Common myeloid progenitor, CD34-positive (primary cell): ENCODE results near the gene ADAM29. TPM values are rescaled to one million over a fixed set of nuclear protein-coding genes. Genes with fewer than 3 reads are reported as not detected.
"Not testable (repeated sequence)": the region's sequence is repeated elsewhere in the genome, so short reads cannot be mapped to it uniquely, and the experiment has no call there.

Source experiments
- CTCF ChIA-PET: fragments of 350-600 bp; sonication (Branson Sonifier 250); formaldehyde crosslinking; loops from one replicate; lab custom pipeline; 2021; ENCODE audit warnings: antibody characterized with exemption; lab: Charles Lee
- POLR2A ChIA-PET: fragments of 350-600 bp; sonication (Branson Sonifier 250); formaldehyde crosslinking; loops from one replicate; lab custom pipeline; 2021; ENCODE audit warnings: antibody characterized with exemption; lab: Charles Lee
- DNase-seq, 3 donors: peaks; one replicate each; pipeline versions ENCODE4 v3.0.0 to v3.0.0-alpha.2; 2013
- H3K27ac ChIP-seq, 2 experiments: 1 replicate in 1 of 2; 2 replicates in 1 of 2; pipeline ENCODE4 v1.7.0; 2013; ENCODE audit warnings: inconsistent platforms in 2 of 2, low read length in 2 of 2, mild to moderate bottlenecking in 2 of 2, low read depth in 1 of 2, moderate library complexity in 1 of 2; ENCODE audit not compliant: severe bottlenecking in 2 of 2, insufficient read depth in 1 of 2, poor library complexity in 1 of 2
- H3K27me3 ChIP-seq, 5 experiments: replicated peaks in 2 of 5; 1 replicate in 3 of 5; 2 replicates in 2 of 5; pipeline versions ENCODE4 v1.6.1 to v1.7.0; 2013; ENCODE audit warnings: low read length in 4 of 5, mild to moderate bottlenecking in 2 of 5, moderate library complexity in 2 of 5, inconsistent platforms in 1 of 5; ENCODE audit not compliant: insufficient read depth in 5 of 5, control insufficient read depth in 4 of 5
- H3K36me3 ChIP-seq, 4 experiments: 1 replicate in 2 of 4; 2 replicates in 2 of 4; pipeline versions ENCODE4 v1.6.1 to v1.7.0; 2013; ENCODE audit warnings: low read length in 3 of 4, control low read depth in 1 of 4, mild to moderate bottlenecking in 1 of 4; ENCODE audit not compliant: control insufficient read depth in 4 of 4, insufficient read depth in 4 of 4
- H3K4me1 ChIP-seq, 4 experiments: 1 replicate in 3 of 4; 2 replicates in 1 of 4; pipeline versions ENCODE4 v1.6.1 to v1.7.1; 2013; ENCODE audit warnings: low read length in 3 of 4, mild to moderate bottlenecking in 3 of 4, control low read depth in 1 of 4, inconsistent platforms in 1 of 4, moderate library complexity in 1 of 4; ENCODE audit not compliant: control insufficient read depth in 4 of 4, insufficient read depth in 4 of 4; ENCODE audit errors: control extremely low read depth in 1 of 4
- H3K4me3 ChIP-seq, 7 experiments: 1 replicate in 4 of 7; 2 replicates in 3 of 7; pipeline versions ENCODE4 v1.5.1 to v1.7.0; 2013; ENCODE audit warnings: mild to moderate bottlenecking in 7 of 7, low read length in 6 of 7, moderate library complexity in 6 of 7, inconsistent platforms in 2 of 7, low read depth in 2 of 7, control low read depth in 1 of 7; ENCODE audit not compliant: insufficient read depth in 4 of 7, control insufficient read depth in 1 of 7; ENCODE audit errors: extremely low read depth in 1 of 7
- H3K9me3 ChIP-seq, 5 experiments: 1 replicate in 4 of 5; 2 replicates in 1 of 5; pipeline versions ENCODE4 v1.6.1 to v1.7.1; 2013; ENCODE audit warnings: low read length in 4 of 5, mild to moderate bottlenecking in 2 of 5, inconsistent platforms in 1 of 5, low read depth in 1 of 5, moderate library complexity in 1 of 5; ENCODE audit not compliant: control insufficient read depth in 4 of 5, insufficient read depth in 2 of 5; ENCODE audit errors: control extremely low read depth in 1 of 5
- WGBS: methylation state at CpG from one replicate; pipeline ENCODE4 v1.1.5; 2013; ENCODE audit not compliant: insufficient coverage; 5-methylcytosine and 5-hydroxymethylcytosine counted together
- polyA plus RNA-seq: library from polyadenylated mRNA; unstranded; fragments of 120-200 nt; gene quantifications from one replicate; pipeline ENCODE4 v1.2.1, GENCODE V29; 2013

Gene ADAM29
- not detected for polyA plus RNA-seq

DNA sequence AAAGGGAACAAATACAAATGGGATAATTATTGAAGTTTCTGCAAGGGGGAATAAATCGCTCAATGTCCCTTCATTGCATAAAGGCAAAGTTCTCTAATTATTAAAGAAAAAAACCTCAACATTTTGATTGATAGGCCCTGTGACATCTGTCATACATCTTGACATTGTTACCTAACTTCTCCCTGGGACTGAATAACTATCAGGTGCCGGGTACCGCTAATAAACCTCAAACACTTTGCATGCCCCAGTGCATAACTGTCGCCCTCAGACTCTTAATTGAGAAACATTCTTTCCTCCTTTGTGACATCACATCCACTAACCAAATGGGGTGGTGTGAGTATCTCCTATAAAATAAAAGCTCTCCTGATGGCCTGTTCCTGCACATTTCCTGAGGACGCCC is at the start of gene ADAM29:
Gene ADAM29, plus strand, starts transcription at position 301 of the 400 bp plus-strand sequence. CDS start 57,168 bp downstream, outside the sequence.
- Histone ChIP-seq H3K36me3 (no peaks in the 10 kb centered on the region), H3K4me3 (no peak within 1 kb of the TSS), H3K27ac (no peak within 1 kb of the TSS), H3K27me3 (no peaks in the 10 kb centered on the region), H3K9me3 (no peaks in the 10 kb centered on the region), H3K4me1 (no peaks in the 10 kb centered on the region)
- ChIA-PET CTCF (no interaction called here), POLR2A (no interaction called here)
- 94% methylated on average over 3 of the region's 5 CpGs for WGBS
- DNase-seq, result no peak

- Histone ChIP-seq H3K9me3 (no peaks in the 10 kb centered on the region), H3K4me3 (no peak overlapping the region), H3K27ac (no peak overlapping the region), H3K36me3 (no peaks in the 10 kb centered on the region), H3K27me3 (peaks cover 0 to 2% (median 0%) of the 10 kb centered on the region in 5 experiments), H3K4me1 (no peaks in the 10 kb centered on the region)
- DNase-seq, result no peak
- 100% methylated on average over 3 of the region's 3 CpGs for WGBS
- POLR2A ChIA-PET, result no interaction called here
- CTCF ChIA-PET, result no interaction called here
Measured at GRCh38 chr4:174869339-174869738, 48.8 kb upstream of the ADAM29 start.

DNA sequence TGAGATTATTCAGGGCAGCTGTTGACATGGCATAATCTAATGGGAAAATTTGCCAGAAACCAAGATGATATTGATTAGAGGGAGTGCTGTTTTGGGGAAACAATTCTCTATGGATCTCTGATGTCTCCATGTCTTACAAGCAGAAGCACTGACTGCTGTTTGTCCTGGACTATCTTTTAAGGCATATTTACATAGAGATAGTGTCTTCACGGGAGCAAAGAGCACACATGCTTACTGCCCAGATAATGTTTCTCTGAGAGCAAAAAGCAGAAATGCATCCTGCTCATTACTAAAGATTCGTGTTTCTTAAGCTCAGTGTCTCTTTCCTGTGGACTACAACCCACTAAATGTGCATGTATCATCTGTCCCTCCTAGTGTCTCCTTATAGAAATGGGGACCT is 47.8 kb upstream of the ADAM29 start:
- Histone ChIP-seq H3K4me3 (no peak overlapping the region), H3K9me3 (no peaks in the 10 kb centered on the region), H3K27me3 (peaks cover 0 to 2% (median 0%) of the 10 kb centered on the region in 5 experiments), H3K4me1 (no peaks in the 10 kb centered on the region), H3K27ac (no peak overlapping the region), H3K36me3 (no peaks in the 10 kb centered on the region)
- WGBS, result 64% methylated on average over 2 of the region's 2 CpGs
- POLR2A ChIA-PET, result no interaction called here
- CTCF ChIA-PET, result no interaction called here
- no peak for DNase-seq

GRCh38 chr4:174871407-174871806 is 46.8 kb upstream of the ADAM29 start:
- DNase-seq, result no peak
- peaks cover 0 to 2% (median 0%) of the 10 kb centered on the region in 5 experiments for H3K27me3 ChIP-seq
- no peaks in the 10 kb centered on the region for H3K9me3 ChIP-seq
- H3K4me1 ChIP-seq, result no peaks in the 10 kb centered on the region
- CTCF ChIA-PET, result no interaction called here
- no peak overlapping the region for H3K27ac ChIP-seq
- POLR2A ChIA-PET, result no interaction called here
- H3K4me3 ChIP-seq, result no peak overlapping the region
- no peaks in the 10 kb centered on the region for H3K36me3 ChIP-seq

- POLR2A ChIA-PET, H3K4me1 ChIP-seq, DNase-seq, H3K27me3 ChIP-seq, CTCF ChIA-PET, H3K4me3 ChIP-seq, H3K36me3 ChIP-seq, H3K27ac ChIP-seq, H3K9me3 ChIP-seq: not testable (repeated sequence)
- 100% methylated on average over 2 of the region's 4 CpGs for WGBS
Measured at GRCh38 chr4:174873146-174873545, 45.0 kb upstream of the ADAM29 start.

GRCh38 chr4:174873931-174874330 is 44.2 kb upstream of the ADAM29 start:
- Histone ChIP-seq H3K4me3 (no peak overlapping the region), H3K9me3 (no peaks in the 10 kb centered on the region), H3K27me3 (peaks cover 0 to 2% (median 0%) of the 10 kb centered on the region in 5 experiments), H3K4me1 (no peaks in the 10 kb centered on the region), H3K36me3 (no peaks in the 10 kb centered on the region), H3K27ac (no peak overlapping the region)
- WGBS, result 33% methylated on average over 1 of the region's 1 CpG
- ChIA-PET POLR2A (no interaction called here), CTCF (interaction anchor here (4.6 kb wide), 1 partner anchor 663 kb away, joined by 17 read pairs; no protein-coding TSS in a partner anchor)
- DNase-seq, result peak; percentile 1 to 23 (median 15)

GRCh38 chr4:174874898-174875297 is 43.3 kb upstream of the ADAM29 start:
- DNase-seq, result no peak
- POLR2A ChIA-PET, result no interaction called here
- Histone ChIP-seq H3K27ac (no peak overlapping the region), H3K4me3 (no peak overlapping the region), H3K27me3 (peaks cover 0 to 2% (median 0%) of the 10 kb centered on the region in 5 experiments), H3K9me3 (no peaks in the 10 kb centered on the region), H3K4me1 (no peaks in the 10 kb centered on the region), H3K36me3 (no peaks in the 10 kb centered on the region)
- WGBS, result no CpG with 5 or more reads among the region's 1 CpG
- CTCF ChIA-PET, result interaction anchor here (4.6 kb wide), 1 partner anchor 662 kb away, joined by 17 read pairs; no protein-coding TSS in a partner anchor
